Muscle of back (tissue), 11 donors: ENCODE data around the gene MCM8. TPM values are rescaled to one million over a fixed set of nuclear protein-coding genes. Genes with fewer than 3 reads are reported as not detected.
"Not testable (repeated sequence)": the region's sequence is repeated elsewhere in the genome, so short reads cannot be mapped to it uniquely, and the experiment has no call there.

Source experiments
- DNase-seq, 3 donors: peaks; one replicate each; pipeline versions ENCODE4 v3.0.0 to v3.0.0-alpha.2; 2013
- polyA plus RNA-seq, 10 donors: library from polyadenylated mRNA; unstranded; fragments of 120-200 nt; gene quantifications; one replicate each; pipeline ENCODE4 v1.2.1, GENCODE V29; 2013; ENCODE audit not compliant: insufficient read length in 10 of 10

Gene MCM8
- polyA plus RNA-seq, 10 donors: 6.8 to 11.5 (median 9.3) TPM

- no peak for DNase-seq
Observed at GRCh38 chr20:6000871-6001270, 50.4 kb downstream of the MCM8 start.

- DNase-seq: no peak
Observed at GRCh38 chr20:6006603-6006949, 56.1 kb downstream of the MCM8 start.

- DNase-seq: peak in 1 of 3 donors; percentile 17
Observed at GRCh38 chr20:6007094-6007528, 56.7 kb downstream of the MCM8 start.

GRCh38 chr20:6007529-6008103 lies 57.2 kb downstream of the MCM8 start:
- DNase-seq: no peak

- peak; percentile 43 to 51 (median 47) for DNase-seq
Observed at GRCh38 chr20:6008254-6008653, 57.8 kb downstream of the MCM8 start.

GRCh38 chr20:6012179-6012578 lies 61.7 kb downstream of the MCM8 start:
- DNase-seq: no peak

- DNase-seq: no peak
Observed at GRCh38 chr20:6014017-6014416, 63.6 kb downstream of the MCM8 start.

- no peak for DNase-seq
Observed at GRCh38 chr20:6014957-6015356, 64.5 kb downstream of the MCM8 start.

- DNase-seq: no peak
Observed at GRCh38 chr20:6017467-6017866, 67.0 kb downstream of the MCM8 start.

GRCh38 chr20:6017880-6018279 lies 67.4 kb downstream of the MCM8 start:
- no peak for DNase-seq

GRCh38 chr20:6024768-6025167 lies 74.3 kb downstream of the MCM8 start:
- DNase-seq: no peak

GRCh38 chr20:6026051-6026450 lies 75.6 kb downstream of the MCM8 start:
- DNase-seq: peak in 1 of 3 donors; percentile 28

- no peak for DNase-seq
Observed at GRCh38 chr20:6028818-6029217, 78.4 kb downstream of the MCM8 start.

- DNase-seq: no peak
Observed at GRCh38 chr20:6029538-6029937, 79.1 kb downstream of the MCM8 start.

GRCh38 chr20:6030453-6031080 lies 80.1 kb downstream of the MCM8 start:
- no peak for DNase-seq

- not testable (repeated sequence) for DNase-seq
Observed at GRCh38 chr20:6032907-6033306, 82.5 kb downstream of the MCM8 start.

- peak in 2 of 3 donors; percentile 11 to 28 for DNase-seq
Observed at GRCh38 chr20:6034134-6034969, 83.9 kb downstream of the MCM8 start.

GRCh38 chr20:6036213-6036612 lies 85.8 kb downstream of the MCM8 start:
- no peak for DNase-seq

- DNase-seq: no peak
Observed at GRCh38 chr20:6037082-6037481, 86.6 kb downstream of the MCM8 start.

- no peak for DNase-seq
Observed at GRCh38 chr20:6038256-6038655, 87.8 kb downstream of the MCM8 start.

GRCh38 chr20:6039766-6040165 lies 89.3 kb downstream of the MCM8 start:
- no peak for DNase-seq

- no peak for DNase-seq
Observed at GRCh38 chr20:6040540-6040939, 90.1 kb downstream of the MCM8 start.
